Measurements from ENCODE around the gene PROSER3. TPM values are rescaled to one million over a fixed set of nuclear protein-coding genes. Genes with fewer than 3 reads are reported as not detected.

Gene PROSER3
- total and polyA plus RNA-seq, 2 of the 13 experiments (the other 11 are each of a cell fraction or from before 2014, with no cell fraction given) = 5.1 to 5.7 TPM

DNA sequence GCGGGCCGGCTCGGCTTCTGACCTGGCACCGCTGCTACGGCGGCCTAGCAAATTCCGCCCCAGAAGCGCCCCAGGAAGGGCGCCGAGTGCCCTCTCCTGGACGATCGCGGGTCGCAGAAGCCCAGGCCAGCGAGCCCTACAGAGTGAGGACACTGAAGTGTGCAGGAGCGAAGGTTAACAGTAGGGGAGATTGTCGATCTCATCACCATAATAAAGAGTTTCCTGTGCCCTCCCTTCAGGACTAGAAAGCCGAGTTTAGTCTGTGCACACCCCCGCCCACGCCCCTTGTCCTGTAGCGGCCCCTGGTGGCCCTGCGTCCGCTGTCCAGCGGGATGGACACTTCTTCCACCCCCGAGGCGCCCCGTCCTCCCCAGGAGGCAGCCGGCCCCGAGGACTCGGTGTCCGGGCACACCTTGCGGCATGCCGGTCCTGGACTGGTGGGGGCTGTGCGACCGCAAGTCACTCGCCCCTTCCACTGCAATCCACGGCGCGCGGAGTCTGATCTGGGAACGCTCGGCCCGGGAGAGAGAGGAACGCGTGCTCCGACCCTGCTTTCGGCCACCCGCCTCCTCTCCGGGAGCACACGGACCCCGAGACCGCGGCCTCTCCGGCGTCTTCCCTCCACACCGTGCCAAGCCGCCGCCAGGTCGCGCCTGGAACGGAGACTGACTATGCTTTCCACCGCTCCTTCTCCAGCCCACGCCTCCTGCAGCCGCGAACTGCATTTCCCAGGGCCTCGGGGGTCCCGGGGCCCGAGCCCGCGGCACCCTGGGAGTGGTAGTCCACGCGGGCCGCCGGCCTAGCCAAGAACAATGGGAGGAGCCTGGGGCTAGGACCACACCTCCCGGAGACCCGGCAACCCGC is 40.9 kb upstream of the PROSER3 start (continued):
- TF ChIP-seq, protein P1, sequence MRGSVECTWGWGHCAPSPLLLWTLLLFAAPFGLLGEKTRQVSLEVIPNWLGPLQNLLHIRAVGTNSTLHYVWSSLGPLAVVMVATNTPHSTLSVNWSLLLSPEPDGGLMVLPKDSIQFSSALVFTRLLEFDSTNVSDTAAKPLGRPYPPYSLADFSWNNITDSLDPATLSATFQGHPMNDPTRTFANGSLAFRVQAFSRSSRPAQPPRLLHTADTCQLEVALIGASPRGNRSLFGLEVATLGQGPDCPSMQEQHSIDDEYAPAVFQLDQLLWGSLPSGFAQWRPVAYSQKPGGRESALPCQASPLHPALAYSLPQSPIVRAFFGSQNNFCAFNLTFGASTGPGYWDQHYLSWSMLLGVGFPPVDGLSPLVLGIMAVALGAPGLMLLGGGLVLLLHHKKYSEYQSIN (CRISPR knock-in tag; IDR thresholded peaks at IDR 0.05; ENCODE audit: borderline replicate concordance) = no peak
- TF ChIP-seq ZNF674 (CRISPR knock-in tag; IDR thresholded peaks at IDR 0.05; ENCODE audit: low read depth) (no peak), ZNF569 (CRISPR knock-in tag; IDR thresholded peaks at IDR 0.05; ENCODE audit: borderline replicate concordance) (no peak), SATB2 (CRISPR knock-in tag; IDR thresholded peaks at IDR 0.05) (0 out of 2 replicates have a peak, but pooled peaks have one; percentile 54), FOXJ3 (CRISPR knock-in tag; IDR thresholded peaks at IDR 0.05; ENCODE audit: borderline replicate concordance) (no peak), MAF1 (CRISPR knock-in tag; IDR thresholded peaks at IDR 0.05; ENCODE audit: borderline replicate concordance) (0 out of 2 replicates have a peak, but pooled peaks have one; percentile 73), TCF7 (IDR thresholded peaks at IDR 0.05; ENCODE audit: low read depth) (no peak), FOXO1 (CRISPR knock-in tag; IDR thresholded peaks at IDR 0.05) (no peak)
- TF ChIP-seq, protein P2, sequence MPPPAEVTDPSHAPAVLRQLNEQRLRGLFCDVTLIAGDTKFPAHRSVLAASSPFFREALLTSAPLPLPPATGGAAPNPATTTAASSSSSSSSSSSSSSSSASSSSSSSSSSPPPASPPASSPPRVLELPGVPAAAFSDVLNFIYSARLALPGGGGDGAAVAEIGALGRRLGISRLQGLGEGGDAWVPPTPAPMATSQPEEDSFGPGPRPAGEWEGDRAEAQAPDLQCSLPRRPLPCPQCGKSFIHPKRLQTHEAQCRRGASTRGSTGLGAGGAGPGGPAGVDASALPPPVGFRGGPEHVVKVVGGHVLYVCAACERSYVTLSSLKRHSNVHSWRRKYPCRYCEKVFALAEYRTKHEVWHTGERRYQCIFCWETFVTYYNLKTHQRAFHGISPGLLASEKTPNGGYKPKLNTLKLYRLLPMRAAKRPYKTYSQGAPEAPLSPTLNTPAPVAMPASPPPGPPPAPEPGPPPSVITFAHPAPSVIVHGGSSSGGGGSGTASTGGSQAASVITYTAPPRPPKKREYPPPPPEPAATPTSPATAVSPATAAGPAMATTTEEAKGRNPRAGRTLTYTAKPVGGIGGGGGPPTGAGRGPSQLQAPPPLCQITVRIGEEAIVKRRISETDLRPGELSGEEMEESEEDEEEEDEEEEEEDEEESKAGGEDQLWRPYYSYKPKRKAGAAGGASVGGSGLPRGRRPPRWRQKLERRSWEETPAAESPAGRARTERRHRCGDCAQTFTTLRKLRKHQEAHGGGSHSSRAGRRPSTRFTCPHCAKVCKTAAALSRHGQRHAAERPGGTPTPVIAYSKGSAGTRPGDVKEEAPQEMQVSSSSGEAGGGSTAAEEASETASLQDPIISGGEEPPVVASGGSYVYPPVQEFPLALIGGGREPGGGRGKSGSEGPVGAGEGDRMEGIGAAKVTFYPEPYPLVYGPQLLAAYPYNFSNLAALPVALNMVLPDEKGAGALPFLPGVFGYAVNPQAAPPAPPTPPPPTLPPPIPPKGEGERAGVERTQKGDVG (CRISPR knock-in tag; IDR thresholded peaks at IDR 0.05; ENCODE audit: borderline replicate concordance) = no peak
- TF ChIP-seq, protein P3, sequence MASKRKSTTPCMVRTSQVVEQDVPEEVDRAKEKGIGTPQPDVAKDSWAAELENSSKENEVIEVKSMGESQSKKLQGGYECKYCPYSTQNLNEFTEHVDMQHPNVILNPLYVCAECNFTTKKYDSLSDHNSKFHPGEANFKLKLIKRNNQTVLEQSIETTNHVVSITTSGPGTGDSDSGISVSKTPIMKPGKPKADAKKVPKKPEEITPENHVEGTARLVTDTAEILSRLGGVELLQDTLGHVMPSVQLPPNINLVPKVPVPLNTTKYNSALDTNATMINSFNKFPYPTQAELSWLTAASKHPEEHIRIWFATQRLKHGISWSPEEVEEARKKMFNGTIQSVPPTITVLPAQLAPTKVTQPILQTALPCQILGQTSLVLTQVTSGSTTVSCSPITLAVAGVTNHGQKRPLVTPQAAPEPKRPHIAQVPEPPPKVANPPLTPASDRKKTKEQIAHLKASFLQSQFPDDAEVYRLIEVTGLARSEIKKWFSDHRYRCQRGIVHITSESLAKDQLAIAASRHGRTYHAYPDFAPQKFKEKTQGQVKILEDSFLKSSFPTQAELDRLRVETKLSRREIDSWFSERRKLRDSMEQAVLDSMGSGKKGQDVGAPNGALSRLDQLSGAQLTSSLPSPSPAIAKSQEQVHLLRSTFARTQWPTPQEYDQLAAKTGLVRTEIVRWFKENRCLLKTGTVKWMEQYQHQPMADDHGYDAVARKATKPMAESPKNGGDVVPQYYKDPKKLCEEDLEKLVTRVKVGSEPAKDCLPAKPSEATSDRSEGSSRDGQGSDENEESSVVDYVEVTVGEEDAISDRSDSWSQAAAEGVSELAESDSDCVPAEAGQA (IDR thresholded peaks at IDR 0.05; ENCODE audit: low read depth) = no peak
- TF ChIP-seq, protein P3 (CRISPR knock-in tag; IDR thresholded peaks at IDR 0.05; ENCODE audit: borderline replicate concordance) = 0 out of 2 replicates have a peak, but pooled peaks have one; percentile 17
- TF ChIP-seq, protein P4, sequence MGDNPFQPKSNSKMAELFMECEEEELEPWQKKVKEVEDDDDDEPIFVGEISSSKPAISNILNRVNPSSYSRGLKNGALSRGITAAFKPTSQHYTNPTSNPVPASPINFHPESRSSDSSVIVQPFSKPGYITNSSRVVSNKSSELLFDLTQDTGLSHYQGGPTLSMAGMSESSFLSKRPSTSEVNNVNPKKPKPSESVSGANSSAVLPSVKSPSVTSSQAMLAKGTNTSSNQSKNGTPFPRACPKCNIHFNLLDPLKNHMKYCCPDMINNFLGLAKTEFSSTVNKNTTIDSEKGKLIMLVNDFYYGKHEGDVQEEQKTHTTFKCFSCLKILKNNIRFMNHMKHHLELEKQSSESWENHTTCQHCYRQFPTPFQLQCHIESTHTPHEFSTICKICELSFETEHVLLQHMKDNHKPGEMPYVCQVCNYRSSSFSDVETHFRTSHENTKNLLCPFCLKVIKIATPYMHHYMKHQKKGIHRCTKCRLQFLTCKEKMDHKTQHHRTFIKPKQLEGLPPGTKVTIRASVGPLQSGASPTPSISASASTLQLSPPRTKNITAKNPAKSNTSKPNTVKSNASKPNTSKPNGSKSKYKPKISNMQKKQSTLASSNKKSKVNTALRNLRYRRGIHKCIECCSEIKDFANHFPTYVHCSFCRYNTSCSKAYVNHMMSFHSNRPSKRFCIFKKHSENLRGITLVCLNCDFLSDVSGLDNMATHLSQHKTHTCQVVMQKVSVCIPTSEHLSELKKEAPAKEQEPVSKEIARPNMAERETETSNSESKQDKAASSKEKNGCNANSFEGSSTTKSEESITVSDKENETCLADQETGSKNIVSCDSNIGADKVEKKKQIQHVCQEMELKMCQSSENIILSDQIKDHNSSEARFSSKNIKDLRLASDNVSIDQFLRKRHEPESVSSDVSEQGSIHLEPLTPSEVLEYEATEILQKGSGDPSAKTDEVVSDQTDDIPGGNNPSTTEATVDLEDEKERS (CRISPR knock-in tag; IDR thresholded peaks at IDR 0.05) = no peak; the same call in 1 of the 2 replicates

Data from HepG2 (cell line).